Suprapubic skin (tissue), 4 donors: ENCODE data around the gene PLXNA4. TPM values are rescaled to one million over a fixed set of nuclear protein-coding genes. Genes with fewer than 3 reads are reported as not detected.

ENCODE experiments used
- DNase-seq, 2 donors: peaks; one replicate each; pipeline ENCODE4 v3.0.0-alpha.2; 2019; ENCODE audit warnings: low spot score in 2 of 2
- H3K27ac ChIP-seq: fragments of 200-600 bp; sonication (generic); one replicate; pipeline ENCODE4 v1.5.1; 2019
- H3K27me3 ChIP-seq: fragments of 200-600 bp; sonication (generic); one replicate; pipeline ENCODE4 v1.5.1; 2019
- H3K36me3 ChIP-seq: fragments of 200-600 bp; sonication (generic); one replicate; pipeline ENCODE4 v1.5.1; 2019
- H3K4me1 ChIP-seq: fragments of 200-600 bp; sonication (generic); one replicate; pipeline ENCODE4 v1.5.1; 2019
- H3K4me3 ChIP-seq: fragments of 200-600 bp; sonication (generic); one replicate; pipeline ENCODE4 v1.5.1; 2019; ENCODE audit warnings: mild to moderate bottlenecking
- H3K9me3 ChIP-seq: fragments of 200-600 bp; sonication (generic); one replicate; pipeline ENCODE4 v1.5.1; 2019
- CTCF ChIP-seq, 2 donors: fragments of 200-600 bp in 1 of 2; fragments of 450-650 bp in 1 of 2; sonication (generic) in 1 of 2; IDR thresholded peaks; one replicate each; pipeline ENCODE4 v1.5.1; 2016 to 2019; ENCODE audit warnings: antibody characterized with exemption in 2 of 2, mild to moderate bottlenecking in 1 of 2, moderate library complexity in 1 of 2
- EP300 ChIP-seq: sonication (generic); formaldehyde crosslinking; IDR thresholded peaks from one replicate; pipeline ENCODE4 v1.6.1; 2017; ENCODE audit warnings: antibody characterized with exemption
- POLR2A ChIP-seq, 2 donors: fragments of 450-650 bp; IDR thresholded peaks; one replicate each; pipeline ENCODE4 v1.6.1; 2017; ENCODE audit warnings: antibody characterized with exemption in 2 of 2, mild to moderate bottlenecking in 2 of 2, moderate library complexity in 2 of 2
- POLR2AphosphoS5 ChIP-seq, 3 donors: sonication (generic); formaldehyde crosslinking; IDR thresholded peaks; one replicate each; pipeline ENCODE4 v1.6.1; 2017; ENCODE audit warnings: antibody characterized with exemption in 3 of 3
- WGBS: methylation state at CpG from one replicate; pipeline ENCODE4 v1.1.5; 2018; 5-methylcytosine and 5-hydroxymethylcytosine counted together
- total RNA-seq, 4 donors: library from RNA; depleted of rRNA; stranded (reverse); fragments of >200 nt; gene quantifications; one replicate each; pipeline ENCODE4 v1.1.0, GENCODE V29; 2016

Gene PLXNA4
- total RNA-seq, 4 donors from 2014 or later = 5.4 to 10.7 (median 7.1) TPM

DNA sequence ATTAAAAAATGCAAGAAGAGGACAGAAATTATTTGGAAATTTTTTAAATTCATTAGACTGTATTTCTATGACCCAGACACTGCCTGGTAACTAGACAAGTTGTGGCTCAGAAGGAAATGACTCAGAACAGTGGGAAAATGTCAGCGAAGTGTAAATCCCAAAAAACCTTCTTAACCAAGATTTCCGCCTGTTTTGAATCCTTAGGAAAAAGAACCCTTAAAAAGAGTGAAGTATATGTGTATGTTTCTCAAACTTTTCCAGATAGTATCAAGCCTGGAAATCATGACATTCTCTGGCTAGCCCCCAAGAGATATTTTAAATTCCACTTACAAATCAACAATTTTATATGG is 42.7 kb upstream of the PLXNA4 start:
- H3K27me3 ChIP-seq = no peaks in the 10 kb centered on the region
- no peak overlapping the region for H3K4me3 ChIP-seq
- no peaks in the 10 kb centered on the region for H3K9me3 ChIP-seq
- no peak for DNase-seq
- peaks cover 9% of the 10 kb centered on the region for H3K4me1 ChIP-seq
- WGBS = 63% methylated on average over 2 of the region's 2 CpGs
- H3K36me3 ChIP-seq = no peaks in the 10 kb centered on the region
- TF ChIP-seq CTCF (IDR thresholded peaks at IDR 0.05) (no peak), EP300 (no peak), POLR2AphosphoS5 (IDR thresholded peaks at IDR 0.05) (no peak), POLR2A (IDR thresholded peaks at IDR 0.05) (no peak)
- no peak overlapping the region for H3K27ac ChIP-seq

- H3K27ac ChIP-seq = no peak overlapping the region
- no peak for DNase-seq
- no peaks in the 10 kb centered on the region for H3K27me3 ChIP-seq
- H3K9me3 ChIP-seq = no peaks in the 10 kb centered on the region
- no peak overlapping the region for H3K4me3 ChIP-seq
- TF ChIP-seq POLR2AphosphoS5 (IDR thresholded peaks at IDR 0.05) (no peak), CTCF (IDR thresholded peaks at IDR 0.05) (no peak), EP300 (no peak), POLR2A (IDR thresholded peaks at IDR 0.05) (no peak)
- peaks cover 9% of the 10 kb centered on the region for H3K4me1 ChIP-seq
- 75% methylated on average over 2 of the region's 2 CpGs for WGBS
- H3K36me3 ChIP-seq = no peaks in the 10 kb centered on the region
Measured at GRCh38 chr7:132618271-132618955, 42.1 kb upstream of the PLXNA4 start.

DNA sequence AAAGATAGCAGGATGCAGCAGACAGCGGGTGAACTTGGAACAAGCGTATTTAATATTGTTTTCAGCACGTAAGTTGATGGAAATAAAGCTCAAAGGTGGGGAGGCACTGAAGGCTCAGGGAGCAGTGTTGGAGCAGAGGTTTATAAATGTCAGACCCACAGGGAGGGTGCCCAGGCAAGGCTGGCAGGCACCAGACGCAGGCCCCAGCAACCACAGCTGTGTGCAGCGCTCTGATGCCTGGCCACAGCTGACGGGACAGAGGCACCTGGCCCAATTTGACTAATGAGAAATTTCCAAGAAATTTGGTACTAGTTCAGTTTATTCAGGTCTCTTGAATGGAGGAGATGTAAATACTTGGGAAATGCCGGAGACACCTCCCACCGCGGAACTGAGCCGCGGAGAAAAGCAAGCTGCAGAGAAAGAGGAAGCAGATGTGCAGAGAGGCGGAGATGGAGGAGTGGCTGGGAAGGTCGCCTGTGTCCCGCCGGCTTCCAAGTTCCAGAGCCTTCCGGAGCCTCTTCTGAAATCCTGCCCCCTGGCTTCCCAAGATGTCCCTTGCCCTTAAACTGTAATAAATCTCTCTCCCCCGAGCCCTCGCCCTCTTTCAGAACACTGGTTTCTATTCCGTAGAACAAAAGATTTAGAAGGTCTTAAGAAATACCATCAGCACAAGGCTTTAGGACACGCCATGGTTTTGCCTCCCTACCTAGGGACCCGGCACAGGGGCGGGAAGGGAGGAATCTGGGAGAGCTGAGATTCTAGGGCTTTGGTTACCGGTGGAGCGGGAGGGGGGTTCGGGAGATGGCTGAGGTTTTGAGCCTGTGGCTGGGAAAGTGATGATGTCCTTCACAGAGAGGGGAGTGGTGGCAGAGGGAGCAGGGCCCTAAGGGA is 38.4 kb upstream of the PLXNA4 start:
- Histone ChIP-seq H3K9me3 (no peaks in the 10 kb centered on the region), H3K4me3 (peak overlapping the region; percentile 27), H3K36me3 (no peaks in the 10 kb centered on the region), H3K27me3 (no peaks in the 10 kb centered on the region), H3K27ac (no peak overlapping the region), H3K4me1 (peaks cover 9% of the 10 kb centered on the region)
- WGBS = 16% methylated on average over 25 of the region's 25 CpGs
- TF ChIP-seq POLR2A (IDR thresholded peaks at IDR 0.05) = no peak
- no peak for TF ChIP-seq EP300
- TF ChIP-seq POLR2AphosphoS5 (IDR thresholded peaks at IDR 0.05) = no peak
- no peak for TF ChIP-seq CTCF (IDR thresholded peaks at IDR 0.05)
- DNase-seq = no peak

GRCh38 chr7:132613737-132614136 is 37.5 kb upstream of the PLXNA4 start:
- H3K36me3 ChIP-seq = no peaks in the 10 kb centered on the region
- WGBS = 95% methylated on average over 2 of the region's 2 CpGs
- H3K27me3 ChIP-seq = no peaks in the 10 kb centered on the region
- H3K4me1 ChIP-seq = peaks cover 9% of the 10 kb centered on the region
- H3K4me3 ChIP-seq = no peak overlapping the region
- TF ChIP-seq EP300 (no peak), CTCF (IDR thresholded peaks at IDR 0.05) (no peak), POLR2AphosphoS5 (IDR thresholded peaks at IDR 0.05) (no peak)
- no peaks in the 10 kb centered on the region for H3K9me3 ChIP-seq
- no peak overlapping the region for H3K27ac ChIP-seq
- DNase-seq = no peak

DNA sequence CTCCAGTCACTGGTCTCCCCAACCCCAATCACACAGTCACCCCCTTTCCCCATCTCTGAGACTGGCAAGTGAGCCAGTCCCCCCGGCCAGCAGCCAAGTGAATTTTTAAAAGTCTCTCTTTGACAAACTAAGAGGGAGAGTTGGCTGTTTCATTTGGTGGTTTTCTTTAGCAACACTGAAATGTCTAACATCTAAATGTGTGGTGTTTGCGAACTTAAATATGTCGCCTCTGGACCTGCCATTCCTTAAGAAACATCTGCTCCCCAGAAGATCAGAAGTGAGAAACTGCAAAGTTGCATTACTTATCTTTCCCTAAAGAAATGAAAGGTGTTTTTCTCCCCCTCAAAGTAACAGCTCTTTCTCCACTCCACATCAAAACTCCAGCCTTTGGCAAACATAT is 34.7 kb upstream of the PLXNA4 start:
- TF ChIP-seq CTCF (IDR thresholded peaks at IDR 0.05) (no peak), EP300 (no peak), POLR2AphosphoS5 (IDR thresholded peaks at IDR 0.05) (no peak), POLR2A (IDR thresholded peaks at IDR 0.05) (no peak)
- 84% methylated on average over 3 of the region's 3 CpGs for WGBS

More for the DNA sequence above, 34.7 kb upstream of the PLXNA4 start:
- Histone ChIP-seq H3K27me3 (peaks cover 5% of the 10 kb centered on the region), H3K9me3 (no peaks in the 10 kb centered on the region), H3K27ac (no peak overlapping the region), H3K4me1 (peaks cover 9% of the 10 kb centered on the region), H3K36me3 (no peaks in the 10 kb centered on the region), H3K4me3 (no peak overlapping the region)
- DNase-seq = no peak
